Kidney glomerular epithelial cell (primary cell): ENCODE results near the gene ISL2.
A peak's percentile ranks its signal among the peaks of the same experiment; 100 is the strongest.

Experiments
- DNase-seq: peaks from one replicate; lab custom pipeline; 2025; lab: John Stamatoyannopoulos, UW

The ISL2 gene

GRCh38 chr15:76327191-76328105, 9.1 kb upstream of the ISL2 start:
- DNase-seq = no peak

GRCh38 chr15:76328106-76328696, 8.4 kb upstream of the ISL2 start:
- DNase-seq = no peak

GRCh38 chr15:76328958-76329357, 7.6 kb upstream of the ISL2 start:
- DNase-seq = peak; percentile 43

GRCh38 chr15:76330080-76330680, 6.4 kb upstream of the ISL2 start:
- DNase-seq = peak; percentile 18

GRCh38 chr15:76332796-76333195, 3.8 kb upstream of the ISL2 start:
- no peak for DNase-seq

GRCh38 chr15:76333309-76333708, 3.3 kb upstream of the ISL2 start:
- DNase-seq = no peak

- no peak for DNase-seq
Observed at GRCh38 chr15:76333720-76334437, 2.7 kb upstream of the ISL2 start.

GRCh38 chr15:76334438-76335306, 1.9 kb upstream of the ISL2 start:
- no peak for DNase-seq

- DNase-seq = no peak
Observed at GRCh38 chr15:76335307-76336253, 993 bp upstream of the ISL2 start.

- DNase-seq = no peak
Observed at GRCh38 chr15:76337059-76337695, 604 bp downstream of the ISL2 start.

- no peak for DNase-seq
Observed at GRCh38 chr15:76337696-76338485, 1.3 kb downstream of the ISL2 start.

GRCh38 chr15:76338486-76339304, 2.1 kb downstream of the ISL2 start:
- DNase-seq = no peak

GRCh38 chr15:76339305-76340197, 3.0 kb downstream of the ISL2 start:
- DNase-seq = no peak

- no peak for DNase-seq
Observed at GRCh38 chr15:76340198-76340802, 3.7 kb downstream of the ISL2 start.

- DNase-seq = no peak
Observed at GRCh38 chr15:76340803-76341365, 4.3 kb downstream of the ISL2 start.

GRCh38 chr15:76341366-76342057, 4.9 kb downstream of the ISL2 start:
- no peak for DNase-seq
